GM19328 (cell line): ENCODE measurements around the gene ANKRD13A.

ENCODE experiments used
- ATAC-seq: cut with Tn5 transposase; IDR thresholded peaks from one replicate; pipeline ENCODE4 v1.9.1; 2021; ENCODE audit warnings: mild to moderate bottlenecking, moderate library complexity; ENCODE audit not compliant: unreplicated experiment

Gene ANKRD13A

DNA sequence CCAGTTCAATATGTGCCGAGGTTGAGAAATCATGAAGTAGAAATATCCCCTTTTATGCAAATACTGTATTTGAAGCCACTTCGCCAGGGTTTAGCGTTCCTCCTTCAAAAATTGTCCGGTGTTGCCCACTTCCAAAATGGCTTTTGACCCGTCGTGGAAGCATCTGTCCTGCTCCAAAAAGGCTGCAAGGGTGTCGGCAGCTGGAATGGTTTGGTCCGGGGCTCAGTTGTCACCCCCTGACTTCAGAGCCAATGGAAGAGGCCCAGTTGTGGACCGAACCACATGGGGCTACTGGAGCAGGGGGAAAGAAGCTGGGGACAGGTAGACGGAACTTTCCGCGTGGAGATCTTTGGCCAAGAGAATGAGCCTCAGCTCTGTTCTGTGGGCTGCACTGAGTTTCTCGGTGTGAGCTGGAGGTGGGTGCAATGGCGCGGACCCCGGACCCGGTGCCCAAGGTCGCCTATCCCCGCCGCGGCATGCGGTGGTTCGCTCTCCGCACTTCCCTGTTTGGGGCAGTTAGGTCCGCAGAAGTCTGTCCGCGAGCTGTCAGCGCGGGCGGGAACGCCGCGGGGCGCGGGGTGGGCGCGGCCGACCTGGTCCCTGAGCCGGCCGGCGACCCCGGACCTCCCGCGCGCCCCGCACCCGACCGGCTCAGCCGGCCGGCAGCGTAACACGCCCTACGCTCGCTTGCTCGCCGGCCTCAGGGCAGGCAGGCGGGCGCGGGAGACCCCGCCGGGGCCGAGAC is at the start of gene ANKRD13A:
TSS of gene ANKRD13A (plus strand) at position 527 of the 745 bp plus-strand sequence. CDS start 259 bp downstream, outside the sequence.
- ATAC-seq, result peak; percentile 44

GRCh38 chr12:109950625-109951024 is 48.6 kb upstream of the ANKRD13A start:
- no peak for ATAC-seq

DNA sequence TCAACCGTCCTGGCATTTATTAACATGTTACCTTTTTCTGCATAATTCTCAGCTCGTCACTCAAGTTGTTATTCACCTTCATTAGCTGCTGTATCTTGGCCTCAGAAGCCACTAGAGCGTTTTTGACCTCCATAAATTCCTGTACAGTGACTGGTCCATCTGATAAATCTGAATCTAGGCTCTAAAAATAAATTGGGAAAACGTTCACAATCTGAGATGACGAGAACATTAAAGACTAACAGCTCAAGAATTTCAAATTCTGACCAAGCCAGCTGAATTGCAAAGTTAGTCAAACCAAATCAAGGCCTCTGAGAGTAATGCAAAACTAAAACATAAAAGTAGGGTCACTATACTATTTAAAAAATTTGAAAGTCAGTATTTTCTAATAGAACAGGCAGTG is 48.1 kb upstream of the ANKRD13A start:
- no peak for ATAC-seq

DNA sequence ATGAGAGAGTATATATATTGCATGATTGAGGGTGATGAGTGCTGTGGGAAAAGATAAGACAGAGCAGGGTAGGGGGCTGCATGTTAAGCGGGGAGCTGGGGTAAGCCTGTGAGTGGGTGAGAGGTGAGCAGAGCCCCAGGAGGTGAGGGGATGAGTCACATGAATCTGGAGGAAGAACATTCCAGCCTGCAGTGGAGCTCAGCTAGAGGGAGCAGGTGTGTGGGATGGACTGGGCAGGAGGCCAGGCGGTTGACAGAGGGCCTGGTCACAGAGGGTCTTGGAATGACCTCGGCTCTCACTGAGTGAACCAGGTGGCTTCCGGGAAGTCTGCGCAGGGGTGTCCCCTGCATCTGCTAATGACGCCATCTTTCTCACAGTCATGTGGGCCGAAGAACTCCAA is 47.5 kb upstream of the ANKRD13A start:
- no peak for ATAC-seq

GRCh38 chr12:109952160-109952858 is 46.9 kb upstream of the ANKRD13A start:
- no peak for ATAC-seq

- ATAC-seq, result no peak
Observed at GRCh38 chr12:109952873-109953272, 46.4 kb upstream of the ANKRD13A start.

DNA sequence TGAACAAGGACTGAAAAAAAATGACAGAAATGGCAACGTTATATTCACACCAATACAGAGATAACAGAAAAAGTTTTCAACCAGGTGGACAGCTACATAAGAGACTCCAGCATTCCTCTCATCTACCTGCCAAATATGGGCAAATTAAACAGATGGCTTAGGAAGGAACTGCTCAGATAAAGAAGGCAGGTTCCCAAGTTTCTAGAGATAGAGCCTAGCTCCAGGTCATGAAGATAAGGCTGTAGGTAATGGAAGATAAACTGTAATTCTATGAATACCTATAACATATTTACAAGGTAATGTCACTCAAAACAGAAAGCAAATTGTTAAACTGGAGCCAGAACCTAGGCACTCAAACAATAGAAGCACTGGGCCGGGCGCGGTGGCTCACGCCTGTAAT is 45.6 kb upstream of the ANKRD13A start:
- no peak for ATAC-seq

DNA sequence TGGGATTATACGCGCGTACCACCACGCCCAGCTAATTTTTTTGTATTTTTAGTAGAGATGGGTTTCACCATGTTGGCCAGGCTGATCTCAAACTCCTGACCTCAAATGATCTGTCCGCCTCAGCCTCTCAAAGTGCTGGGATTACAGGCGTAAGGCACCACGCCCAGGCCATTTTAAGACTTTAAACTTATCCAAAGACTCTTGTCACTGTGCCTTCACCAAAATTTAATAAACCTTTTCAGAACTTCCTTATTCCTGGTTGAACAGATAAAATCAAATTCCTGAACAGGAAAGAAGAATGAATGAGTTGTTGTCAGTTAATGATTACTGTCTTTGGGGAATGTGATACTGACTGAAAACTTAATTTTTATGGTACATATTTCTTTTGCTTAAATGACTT is 40.9 kb upstream of the ANKRD13A start:
- no peak for ATAC-seq

GRCh38 chr12:109959411-109960093 is 39.7 kb upstream of the ANKRD13A start:
- no peak for ATAC-seq

DNA sequence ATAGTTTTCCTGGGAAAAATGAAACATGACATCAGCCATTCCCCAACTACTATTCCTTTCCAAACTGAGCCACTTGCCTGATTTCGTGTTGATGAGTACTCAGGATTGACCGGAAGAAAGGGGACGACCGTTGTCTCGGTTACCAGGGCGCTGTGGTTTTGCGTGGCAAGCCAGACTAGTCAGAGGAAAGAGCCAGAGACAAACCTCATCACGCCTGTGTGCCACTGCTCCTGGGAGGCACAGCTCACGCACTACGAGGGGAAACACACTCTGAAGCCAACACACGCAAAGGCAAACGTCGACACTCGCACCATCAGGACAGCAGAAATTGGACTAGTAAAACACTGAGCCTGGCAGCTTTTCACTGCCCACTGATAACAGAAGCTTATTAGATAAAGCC is 38.0 kb upstream of the ANKRD13A start:
- ATAC-seq, result no peak

- no peak for ATAC-seq
Observed at GRCh38 chr12:109961612-109962011, 37.6 kb upstream of the ANKRD13A start.

GRCh38 chr12:109962398-109962797 is 36.8 kb upstream of the ANKRD13A start:
- no peak for ATAC-seq

GRCh38 chr12:109963330-109963729 is 35.9 kb upstream of the ANKRD13A start:
- no peak for ATAC-seq

GRCh38 chr12:109963743-109964429 is 35.3 kb upstream of the ANKRD13A start:
- no peak for ATAC-seq

GRCh38 chr12:109966546-109966945 is 32.7 kb upstream of the ANKRD13A start:
- ATAC-seq, result no peak

GRCh38 chr12:109967383-109968031 is 31.7 kb upstream of the ANKRD13A start:
- no peak for ATAC-seq

GRCh38 chr12:109968032-109968420 is 31.2 kb upstream of the ANKRD13A start:
- ATAC-seq, result no peak

GRCh38 chr12:109968801-109969200 is 30.4 kb upstream of the ANKRD13A start:
- no peak for ATAC-seq

GRCh38 chr12:109972821-109973220 is 26.4 kb upstream of the ANKRD13A start:
- no peak for ATAC-seq

GRCh38 chr12:109981311-109981710 is 17.9 kb upstream of the ANKRD13A start:
- ATAC-seq, result no peak

DNA sequence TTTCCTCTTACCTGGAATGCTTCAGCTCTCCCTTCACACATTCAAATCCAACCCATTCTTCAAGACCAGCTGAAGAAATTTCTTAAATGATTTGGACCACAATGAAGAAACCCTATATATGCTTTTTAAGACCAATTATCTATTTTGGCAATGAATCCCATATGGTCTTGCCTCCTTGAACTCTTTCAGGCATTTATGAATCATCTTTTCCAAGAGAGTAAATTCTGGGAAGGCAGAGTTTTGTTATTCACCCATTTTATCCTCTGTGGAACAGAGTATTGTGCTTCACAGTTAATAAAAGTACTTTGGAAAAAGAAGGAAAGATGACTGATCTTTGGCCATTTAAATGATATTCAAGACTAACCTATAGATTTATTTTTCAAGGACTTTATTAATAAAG is 17.0 kb upstream of the ANKRD13A start:
- no peak for ATAC-seq
